Activated CD4-positive, alpha-beta T cell treated with anti-CD3 and anti-CD28 coated beads, Interleukin-2, amount 50 U/mL, for 16 hours (primary cell): ENCODE measurements around the gene RUNX2.
A peak's percentile ranks its signal among the peaks of the same experiment; 100 is the strongest.

Experiments used
- DNase-seq: peaks from one replicate; pipeline ENCODE4 v3.0.0-alpha.2; 2020

RUNX2 gene

DNA sequence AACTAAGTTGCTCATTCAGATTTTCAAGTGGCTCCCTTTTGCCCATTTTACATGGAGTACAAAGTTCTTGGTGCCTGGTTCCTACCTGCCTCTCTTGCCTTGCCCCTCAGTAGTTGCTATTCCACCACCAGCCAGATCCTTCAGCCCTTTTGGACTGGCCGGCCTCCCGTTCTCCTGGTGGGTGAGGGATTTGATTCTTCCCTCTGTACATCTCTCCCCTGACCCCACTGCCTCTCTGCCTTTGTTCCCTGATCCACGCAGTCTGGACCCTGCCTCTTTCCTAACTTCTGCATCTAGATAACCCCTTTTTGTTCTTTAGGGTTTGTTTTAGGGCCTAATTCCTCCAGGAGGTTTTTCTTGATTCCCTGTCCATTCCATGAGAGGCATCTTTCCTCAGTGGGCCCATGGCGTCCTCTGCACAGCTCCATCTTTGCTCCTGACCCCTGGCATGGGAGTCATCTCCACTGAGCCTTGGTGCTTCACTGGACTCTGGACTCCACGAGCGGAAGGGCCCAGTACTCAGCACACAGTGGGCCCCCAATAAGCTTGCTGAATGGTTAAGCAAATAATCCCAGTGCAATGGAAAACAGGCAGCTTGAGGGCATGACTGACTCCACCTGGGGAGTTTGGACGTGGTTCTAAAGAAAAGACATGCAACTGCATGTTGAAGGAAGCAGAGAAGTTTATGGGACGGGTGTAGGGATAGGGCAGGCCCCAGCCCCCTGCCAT, 358.9 kb downstream of the RUNX2 start:
- no peak for DNase-seq

DNA sequence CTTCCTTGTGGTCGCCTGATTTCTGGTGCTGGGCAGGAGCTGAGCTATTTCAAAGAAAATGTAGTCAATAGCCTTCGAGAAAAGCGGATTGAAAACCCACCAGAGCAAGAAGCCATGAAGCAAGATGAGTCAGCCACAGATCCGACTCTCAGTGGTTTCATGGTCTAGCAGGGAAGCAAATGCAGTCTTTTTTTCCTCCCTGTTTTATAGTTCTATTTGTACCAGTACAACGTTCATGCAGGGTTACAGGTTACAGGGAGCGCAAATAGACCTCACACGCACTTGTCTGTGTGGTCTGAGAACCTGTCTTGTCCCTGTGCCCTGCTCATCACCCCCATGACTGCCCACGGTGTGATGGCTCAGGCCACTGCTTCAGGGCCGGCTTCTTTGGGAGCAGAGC, 359.4 kb downstream of the RUNX2 start:
- DNase-seq = no peak

DNA sequence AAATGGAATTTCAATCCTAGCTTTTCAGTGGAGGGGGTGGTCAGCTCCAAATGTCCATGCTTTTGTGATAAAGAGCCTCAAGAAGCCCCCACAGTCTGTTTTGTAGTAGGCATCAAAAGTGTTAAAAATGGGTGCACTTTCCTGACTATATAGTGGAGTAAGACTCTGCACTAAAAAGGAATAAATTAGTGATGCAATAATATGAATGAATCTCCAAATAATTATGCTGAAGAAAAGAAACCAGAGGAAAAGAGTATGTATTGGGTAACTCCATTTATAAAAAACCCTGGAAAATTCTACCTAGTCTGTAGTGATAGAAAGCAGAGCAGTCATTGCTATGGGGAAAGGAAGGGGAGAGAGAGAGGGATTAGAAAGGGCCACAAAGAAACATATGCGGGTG, 360.1 kb downstream of the RUNX2 start:
- no peak for DNase-seq

DNA sequence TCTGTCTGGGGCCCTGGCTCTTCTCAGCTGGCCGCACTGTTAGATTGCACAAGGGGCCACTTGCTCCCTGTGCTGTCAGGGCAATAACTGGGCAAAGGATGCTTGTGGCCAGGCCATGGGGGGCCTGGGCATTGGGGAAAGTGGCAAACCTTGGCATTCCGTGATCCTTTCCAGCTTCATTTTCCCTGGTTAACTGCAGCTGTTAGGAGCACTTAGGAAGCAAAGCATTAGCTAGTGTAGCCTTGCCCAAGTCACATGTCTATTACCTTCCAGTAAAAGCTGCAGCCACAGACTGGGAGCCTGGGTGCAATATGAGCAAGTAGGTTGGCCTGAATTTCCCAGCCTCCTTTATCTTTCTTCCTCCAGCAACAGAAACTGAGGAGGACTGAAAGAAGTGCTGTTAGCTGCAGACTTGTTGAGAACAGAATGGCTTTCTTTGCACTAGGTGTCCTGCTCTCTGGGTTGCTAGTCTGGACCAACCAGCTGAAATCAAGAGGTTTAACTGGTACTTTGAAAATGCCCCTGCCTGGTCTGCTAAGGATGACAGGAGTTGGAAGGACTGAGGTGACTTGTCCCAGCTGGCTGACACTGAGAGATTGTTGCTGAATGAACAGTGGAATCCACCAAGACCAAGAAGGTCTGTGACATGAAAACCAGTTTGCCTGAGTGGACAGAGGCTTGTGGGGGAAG, 361.9 kb downstream of the RUNX2 start:
- no peak for DNase-seq

GRCh38 chr6:45690846-45691245, 362.7 kb downstream of the RUNX2 start:
- no peak for DNase-seq

- DNase-seq = no peak
Observed at GRCh38 chr6:45691426-45691825, 363.3 kb downstream of the RUNX2 start.

DNA sequence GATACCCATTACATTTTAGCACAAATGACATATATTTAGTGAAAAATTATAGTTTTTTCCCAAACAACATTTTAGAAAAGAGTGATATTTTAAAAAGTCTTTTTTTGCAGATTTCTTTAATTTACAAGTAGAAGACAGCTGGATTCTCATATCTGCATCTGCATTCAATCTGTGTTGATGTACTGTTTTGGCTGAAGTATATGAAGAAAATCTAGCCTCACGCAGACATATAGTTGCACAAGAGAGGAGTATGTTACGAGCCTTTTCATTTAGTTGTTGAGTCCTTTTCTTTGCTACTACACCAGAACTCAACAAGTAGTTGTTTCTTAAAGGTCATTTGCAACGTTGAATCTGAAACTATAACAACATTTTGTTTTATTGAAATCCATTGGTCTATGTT, 363.9 kb downstream of the RUNX2 start:
- no peak for DNase-seq

- DNase-seq = no peak
Observed at GRCh38 chr6:45696738-45697137, 368.6 kb downstream of the RUNX2 start.

GRCh38 chr6:45697605-45698004, 369.5 kb downstream of the RUNX2 start:
- no peak for DNase-seq

DNA sequence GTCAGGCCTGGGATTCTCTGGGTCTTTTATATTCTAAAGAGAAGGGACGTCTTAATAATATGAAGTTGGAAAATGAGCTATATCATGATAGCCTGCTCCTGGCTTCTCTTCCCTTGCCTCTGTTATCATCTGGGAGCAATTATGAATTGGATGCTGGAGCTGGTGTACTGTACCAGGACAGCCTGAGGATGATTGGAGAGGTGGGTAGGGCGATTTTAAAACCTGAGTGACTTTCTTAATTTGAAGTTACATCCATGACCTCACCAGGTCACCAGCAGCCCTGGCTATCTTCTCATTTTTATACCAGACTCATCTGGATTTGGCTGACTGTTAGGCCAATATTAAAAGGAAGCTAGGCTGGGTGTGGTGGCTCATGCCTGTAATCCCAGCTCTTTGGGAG, 369.9 kb downstream of the RUNX2 start:
- no peak for DNase-seq

GRCh38 chr6:45699663-45700062, 371.5 kb downstream of the RUNX2 start:
- DNase-seq = no peak

DNA sequence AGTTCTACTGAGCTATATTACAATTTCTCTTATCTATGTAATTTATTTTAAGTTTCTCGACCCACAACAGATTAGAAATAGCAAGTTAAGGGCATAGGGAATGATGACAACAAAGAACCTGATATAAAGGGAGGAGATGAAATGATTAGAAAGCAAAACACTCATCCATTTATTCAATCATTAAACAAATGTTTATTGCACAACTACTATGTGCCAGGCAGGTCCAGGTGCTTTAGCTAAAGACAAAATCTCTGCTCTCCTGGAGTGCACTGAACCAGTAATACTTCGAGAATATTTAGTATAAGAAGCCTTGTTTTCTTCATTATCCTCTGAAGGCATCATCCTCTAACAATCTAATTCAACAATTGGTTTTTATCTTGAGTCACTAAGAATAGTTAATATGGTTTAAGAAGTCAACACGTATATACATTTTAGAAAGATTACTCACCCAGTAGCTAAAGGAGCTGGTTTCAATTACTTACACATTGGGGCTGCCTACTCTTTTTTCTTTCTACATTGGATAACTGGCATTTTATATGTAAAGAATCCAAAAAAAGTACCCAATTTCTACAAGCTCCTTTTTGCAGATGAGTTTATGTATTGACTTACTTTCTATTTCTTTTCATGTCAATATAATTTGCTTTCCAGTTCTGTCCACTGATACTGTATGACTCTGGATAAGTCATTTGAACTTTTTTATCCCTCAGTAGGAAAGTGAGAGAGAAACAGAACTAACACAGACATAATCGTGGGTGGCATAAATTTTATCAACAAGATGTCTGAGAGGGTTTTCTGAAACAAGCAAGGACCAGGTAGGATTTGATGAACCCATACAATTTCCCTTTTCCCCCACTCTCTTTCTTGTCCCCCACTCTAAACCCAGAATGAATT, 375.0 kb downstream of the RUNX2 start:
- no peak for DNase-seq

DNA sequence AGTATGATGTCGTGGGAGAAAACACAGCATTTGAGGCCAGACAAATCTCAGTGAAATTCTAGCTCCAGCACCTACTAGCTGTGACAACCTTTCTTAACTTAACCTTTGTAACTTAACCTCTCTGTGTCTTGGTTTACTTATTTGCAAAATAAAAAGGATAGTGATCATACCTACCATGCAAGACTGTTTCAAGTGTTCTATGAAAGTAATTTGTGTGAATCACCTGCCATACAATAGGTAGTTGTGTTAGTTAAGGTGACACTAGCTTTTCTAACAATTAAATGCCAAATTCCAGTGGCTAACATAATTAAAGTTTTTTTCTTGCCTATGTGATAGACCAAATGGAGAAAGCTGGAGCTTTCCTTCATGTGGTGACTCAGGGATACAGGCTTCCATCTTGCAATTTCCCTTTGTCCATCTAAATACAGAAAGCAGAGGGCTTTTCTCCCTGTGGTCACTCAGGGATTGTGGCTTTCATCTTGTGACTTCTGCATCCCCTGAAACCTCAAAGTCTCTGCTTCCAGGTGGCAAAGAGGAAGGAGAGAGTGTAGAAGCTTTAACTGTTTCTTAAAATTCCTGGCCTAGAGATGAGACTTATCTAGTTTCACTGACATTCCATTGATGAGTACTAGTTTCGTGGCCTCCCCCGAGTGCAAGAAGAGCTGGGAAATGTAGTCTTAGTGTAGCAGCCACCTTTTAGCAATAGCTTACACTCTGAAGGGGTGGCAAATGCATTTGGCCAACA, 376.1 kb downstream of the RUNX2 start:
- DNase-seq = no peak

DNA sequence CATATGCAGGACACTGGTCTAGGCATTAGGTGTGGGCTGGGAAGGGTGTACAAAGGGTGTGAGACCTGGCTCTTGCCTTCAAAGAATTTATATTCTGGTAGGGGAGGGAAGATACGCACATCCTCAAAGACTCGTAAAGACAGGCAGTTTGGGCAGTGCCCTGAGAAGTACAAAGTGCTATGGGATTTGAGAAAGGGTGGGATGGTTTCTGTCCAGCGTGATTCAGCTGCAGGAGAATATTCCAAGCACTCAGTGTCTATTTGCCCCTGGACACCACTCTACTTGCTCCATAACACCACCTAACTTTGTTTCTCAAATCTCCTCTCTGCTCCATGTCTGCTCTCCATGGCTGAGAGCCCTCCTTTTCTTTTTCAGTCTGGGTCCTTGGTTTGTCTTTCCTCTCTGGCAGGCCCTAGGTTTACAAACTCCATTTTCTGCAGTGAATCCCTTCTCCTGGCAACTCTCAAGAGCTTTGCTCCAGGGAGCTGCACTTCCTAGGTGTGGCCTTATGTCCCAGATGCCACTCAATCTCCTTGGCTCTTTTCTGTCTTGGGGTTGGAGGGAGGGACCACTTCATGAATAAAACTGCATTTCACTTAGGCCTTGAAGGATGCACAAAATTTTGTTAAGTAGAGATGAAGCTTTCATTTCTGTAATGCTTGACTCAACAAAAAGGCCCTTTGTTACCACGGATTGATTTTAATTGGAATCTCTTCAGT, 377.2 kb downstream of the RUNX2 start:
- DNase-seq = no peak

- DNase-seq = peak; percentile 71
Observed at GRCh38 chr6:45706319-45706718, 378.2 kb downstream of the RUNX2 start.

DNA sequence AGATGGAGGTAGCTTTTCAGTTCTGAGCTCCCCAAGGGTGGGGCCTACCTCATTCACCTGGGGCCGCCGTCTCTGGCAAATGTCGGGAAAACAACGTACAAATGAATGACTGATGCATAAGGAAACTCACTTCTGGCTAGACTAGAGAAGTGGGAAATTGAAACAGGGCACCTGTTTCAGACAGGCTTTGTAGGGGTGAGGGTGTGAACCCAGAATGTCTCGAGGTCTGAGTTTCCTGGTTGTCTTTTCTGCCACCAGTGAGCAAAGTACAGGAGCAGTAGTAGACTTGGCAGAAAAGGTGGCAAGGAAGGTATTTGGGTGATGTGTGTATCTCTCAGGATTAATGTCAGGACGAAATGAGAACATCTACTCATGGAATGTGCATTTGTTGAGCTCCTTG, 379.0 kb downstream of the RUNX2 start:
- DNase-seq = peak; percentile 59

- DNase-seq = peak; percentile 94
Observed at GRCh38 chr6:45709781-45710220, 381.7 kb downstream of the RUNX2 start.

DNA sequence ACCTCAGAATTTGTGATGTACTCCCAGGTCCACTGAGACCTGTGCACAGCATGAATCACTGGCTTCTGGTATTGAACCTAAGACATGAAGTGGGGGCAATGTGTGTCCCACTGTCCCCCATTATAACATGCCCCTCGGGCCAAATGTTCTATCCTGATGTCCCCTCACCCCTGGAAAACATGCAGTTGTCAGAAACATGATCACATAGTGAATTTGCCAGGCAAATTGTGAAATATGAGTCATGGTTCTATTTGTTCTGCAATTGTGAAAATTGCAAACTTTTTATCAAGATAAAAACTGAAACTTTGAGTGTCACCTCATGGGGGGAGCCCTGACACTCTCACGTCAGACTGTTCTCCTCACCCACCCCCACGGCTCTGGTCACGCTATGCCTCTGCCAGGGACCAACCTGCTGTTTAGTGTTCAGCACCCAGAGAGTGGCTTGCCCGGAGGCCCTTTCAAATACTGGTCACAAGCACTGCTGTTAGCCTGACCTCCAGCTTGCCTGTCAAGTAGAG, 382.2 kb downstream of the RUNX2 start:
- DNase-seq = peak; percentile 97

DNA sequence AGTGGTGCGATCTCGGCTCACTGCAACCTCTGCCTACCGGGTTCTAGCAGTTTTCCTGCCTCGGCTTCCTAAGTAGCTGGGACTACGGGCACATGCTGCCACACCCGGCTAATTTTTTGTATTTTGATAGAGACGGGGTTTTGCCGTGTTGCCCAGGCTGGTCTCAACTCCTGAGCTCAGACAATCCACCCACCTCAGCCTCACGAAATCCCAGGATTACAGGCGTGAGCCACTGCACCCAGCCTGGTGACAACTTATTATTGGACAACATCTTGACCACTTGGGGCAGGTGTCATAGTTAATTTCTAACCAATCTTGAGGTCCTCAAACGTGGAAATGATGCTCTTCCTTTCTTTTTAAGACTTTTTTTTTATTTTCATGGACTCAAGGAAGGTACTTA, 383.9 kb downstream of the RUNX2 start:
- no peak for DNase-seq

GRCh38 chr6:45712786-45713185, 384.7 kb downstream of the RUNX2 start:
- no peak for DNase-seq
